HepG2 (cell line): Measurements from ENCODE around the gene RFXAP. TPM values are rescaled to one million over a fixed set of nuclear protein-coding genes. Genes with fewer than 3 reads are reported as not detected.
A peak's percentile ranks its signal among the peaks of the same experiment; 100 is the strongest.

Experiments
- CENPBD1 ChIP-seq: sonication (generic); formaldehyde crosslinking; IDR thresholded peaks from 2 replicates; pipeline ENCODE4 v1.8.0; 2022; ENCODE audit warnings: missing genetic modification reagents, low read depth, mild to moderate bottlenecking, borderline replicate concordance
- CREB3 ChIP-seq: sonication (generic); formaldehyde crosslinking; IDR thresholded peaks from 2 replicates; pipeline ENCODE4 v1.5.0; 2020; ENCODE audit warnings: missing genetic modification reagents
- DDIT3 ChIP-seq: sonication (generic); formaldehyde crosslinking; IDR thresholded peaks from 2 replicates; pipeline ENCODE4 v1.4.0; 2020; ENCODE audit warnings: mild to moderate bottlenecking, missing genetic modification reagents
- ESRRA ChIP-seq: sonication (generic); formaldehyde crosslinking; IDR thresholded peaks from 2 replicates; pipeline ENCODE4 v1.5.1; 2020; ENCODE audit warnings: mild to moderate bottlenecking, low read depth, missing genetic modification reagents
- JARID2 ChIP-seq: sonication (generic); formaldehyde crosslinking; IDR thresholded peaks from 2 replicates; pipeline ENCODE4 v1.8.1; 2023; ENCODE audit warnings: missing genetic modification reagents, inconsistent platforms; ENCODE audit not compliant: insufficient replicate concordance
- KAT7 ChIP-seq: IDR thresholded peaks from 2 replicates; pipeline ENCODE4 v1.6.1; 2018; ENCODE audit warnings: borderline replicate concordance, missing compliant biosample characterization
- KDM3A ChIP-seq: IDR thresholded peaks from 2 replicates; pipeline ENCODE4 v1.6.1; 2018; ENCODE audit warnings: low read depth, missing compliant biosample characterization
- KDM5A ChIP-seq: fragments of 200-600 bp; sonication (generic); IDR thresholded peaks from 2 replicates; pipeline ENCODE4 v1.7.0; 2018; ENCODE audit warnings: antibody characterized with exemption, mild to moderate bottlenecking, low read length, borderline replicate concordance
- MAFK ChIP-seq, 2 experiments: IDR thresholded peaks in 1 of 2; conservative IDR thresholded peaks in 1 of 2; 2 replicates each; pipeline ENCODE4 v1.6.1; 2011; ENCODE audit warnings: improper control_type of control experiment in 2 of 2, low read length in 2 of 2
- MAX ChIP-seq: IDR thresholded peaks from 2 replicates; pipeline ENCODE4 v1.6.1; 2012; ENCODE audit warnings: inconsistent platforms
- MLXIP ChIP-seq: sonication (generic); formaldehyde crosslinking; IDR thresholded peaks from 2 replicates; pipeline ENCODE4 v1.9.0; 2021; ENCODE audit warnings: missing genetic modification reagents, borderline replicate concordance
- NFKBIZ ChIP-seq: IDR thresholded peaks from 2 replicates; pipeline ENCODE4 v1.6.1; 2018; ENCODE audit warnings: missing genetic modification reagents, missing compliant biosample characterization
- PHF5A ChIP-seq: IDR thresholded peaks from one replicate; pipeline ENCODE4 v1.6.1; 2018; ENCODE audit warnings: low read depth, missing genetic modification reagents; ENCODE audit not compliant: unreplicated experiment
- SP1 ChIP-seq, 2 experiments: fragments of 450-650 bp in 1 of 2; sonication (generic) in 1 of 2; formaldehyde crosslinking in 1 of 2; IDR thresholded peaks; 2 replicates each; pipeline versions ENCODE4 v1.4.0 to v1.6.1; 2016 to 2020; ENCODE audit warnings: missing genetic modification reagents in 1 of 2
- ZBTB10 ChIP-seq: sonication (generic); formaldehyde crosslinking; IDR thresholded peaks from 2 replicates; pipeline ENCODE4 v1.4.0; 2020; ENCODE audit warnings: missing genetic modification reagents, borderline replicate concordance
- ZNF17 ChIP-seq: sonication (generic); formaldehyde crosslinking; IDR thresholded peaks from 2 replicates; pipeline ENCODE4 v1.5.0; 2020; ENCODE audit warnings: mild to moderate bottlenecking, missing genetic modification reagents
- ZNF24 ChIP-seq: fragments of 450-650 bp; IDR thresholded peaks from 2 replicates; pipeline ENCODE4 v1.6.1; 2017; ENCODE audit warnings: antibody characterized with exemption, mild to moderate bottlenecking
- ZNF674 ChIP-seq: sonication (generic); formaldehyde crosslinking; IDR thresholded peaks from 2 replicates; pipeline ENCODE4 v1.5.0; 2020; ENCODE audit warnings: low read depth, mild to moderate bottlenecking, missing genetic modification reagents
- ZNF761 ChIP-seq: sonication (generic); formaldehyde crosslinking; conservative IDR thresholded peaks from 2 replicates; pipeline ENCODE4 v1.4.0; 2020; ENCODE audit warnings: mild to moderate bottlenecking, missing genetic modification reagents
- ZNF781 ChIP-seq: sonication (generic); formaldehyde crosslinking; IDR thresholded peaks from 2 replicates; pipeline ENCODE4 v1.5.1; 2020; ENCODE audit warnings: borderline replicate concordance, mild to moderate bottlenecking, missing genetic modification reagents; ENCODE audit errors: not compliant biosample characterization
- ZNF816 ChIP-seq: sonication (generic); formaldehyde crosslinking; IDR thresholded peaks from 2 replicates; pipeline ENCODE4 v1.8.0; 2022; ENCODE audit warnings: missing genetic modification reagents, mild to moderate bottlenecking, borderline replicate concordance
- polyA plus RNA-seq, 8 experiments: library from polyadenylated mRNA; depleted of rRNA in 3 of 8; stranded (reverse) in 7 of 8; unstranded in 1 of 8; fragments of >200 nt; fragmentation: Illumina TruSeq in 4 of 8; extraction: Trizol in 4 of 8; gene quantifications; 2 replicates each; pipeline versions ENCODE4 v1.2.1 to v1.2.3, GENCODE V29; 2011 to 2016; ENCODE audit warnings: low read depth in 4 of 8, missing spikeins in 1 of 8, mixed read lengths in 1 of 8; ENCODE audit not compliant: insufficient read depth in 1 of 8
- total RNA-seq, 5 experiments: library from RNA; depleted of rRNA; stranded (reverse); fragments of >200 nt; fragmentation: Illumina TruSeq; extraction: Trizol; gene quantifications; 2 replicates each; pipeline ENCODE4 v1.2.3, GENCODE V29; 2016; ENCODE audit warnings: low read depth in 1 of 5

Gene RFXAP
- total and polyA plus RNA-seq, 2 of the 13 experiments (the other 11 are each of a cell fraction or from before 2014, with no cell fraction given): 1.8 to 7.9 TPM

GRCh38 chr13:36818804-36819738 lies at the start of gene RFXAP (continued):
- TF ChIP-seq CREB3 (no peak), ZBTB10 (CRISPR knock-in tag) (no peak), KDM5A (peak; percentile 46; the same call in 1 of the 2 replicates), ZNF17 (CRISPR knock-in tag) (no peak), MLXIP (CRISPR knock-in tag) (no peak), SP1 (IDR thresholded peaks at IDR 0.05) (no peak), SP1 (CRISPR knock-in tag; IDR thresholded peaks at IDR 0.05) (no peak), ZNF674 (CRISPR knock-in tag) (no peak), NFKBIZ (no peak), MAFK (conservative IDR thresholded peaks at IDR 0.05 in 1 of 2, IDR thresholded peaks at IDR 0.05 in 1 of 2; ENCODE audit: low read length in 2 of 2) (no peak), ZNF816 (CRISPR knock-in tag) (no peak), KAT7 (CRISPR knock-in tag) (no peak), PHF5A (no peak), MAX (peak; percentile 38; the same call in 1 of the 2 replicates), ZNF24 (no peak), ZNF761 (CRISPR knock-in tag) (no peak), ZNF781 (no peak), CENPBD1 (CRISPR knock-in tag) (no peak), DDIT3 (CRISPR knock-in tag) (no peak), KDM3A (CRISPR knock-in tag) (no peak), ESRRA (no peak), JARID2 (no peak)
